HuH-7.5 (cell line): Measurements from ENCODE around the gene STK4.

Experiments used
- DNase-seq: peaks from one replicate; pipeline ENCODE4 v3.0.0; 2011; ENCODE audit warnings: low spot score

STK4 gene

GRCh38 chr20:45087814-45088213 is 121.5 kb downstream of the STK4 start:
- no peak for DNase-seq

DNA sequence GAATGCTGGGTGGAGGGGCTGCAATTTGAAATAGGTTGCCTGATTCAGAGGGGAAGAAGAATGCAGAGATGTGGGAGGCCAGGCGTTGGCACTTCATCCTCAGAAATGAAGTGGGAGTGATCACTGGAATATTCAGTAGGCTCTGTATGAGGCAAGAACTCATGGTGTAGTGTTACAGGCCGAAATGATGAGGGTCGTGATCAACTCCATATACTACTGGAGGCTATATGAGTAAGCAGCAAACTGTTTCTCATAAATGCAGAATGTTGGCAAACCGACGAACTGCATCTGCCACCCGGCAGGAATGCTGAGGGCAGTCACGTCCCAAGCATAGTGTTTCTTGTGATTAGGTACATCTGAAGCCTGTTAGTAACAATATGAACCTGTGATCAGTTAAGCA is 121.9 kb downstream of the STK4 start:
- DNase-seq: no peak

DNA sequence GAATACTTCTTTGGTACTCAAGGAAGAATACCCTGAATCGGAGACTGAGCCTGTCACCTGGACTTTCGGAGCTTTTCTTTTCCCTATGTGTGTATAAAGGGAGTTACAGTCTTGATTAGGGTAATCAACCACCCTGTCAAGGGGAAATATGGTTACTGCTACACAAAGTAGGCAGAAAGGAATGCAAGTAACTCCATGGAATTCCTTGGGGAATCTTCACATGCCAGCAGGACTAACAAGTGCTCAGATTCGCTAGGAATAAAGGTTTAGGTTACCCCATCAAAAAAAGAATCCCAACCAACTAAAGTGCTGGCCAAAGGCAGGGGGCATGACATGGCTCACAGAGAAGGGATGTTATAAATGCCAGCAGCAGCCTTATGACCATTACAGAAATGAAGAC is 124.2 kb downstream of the STK4 start:
- no peak for DNase-seq

DNA sequence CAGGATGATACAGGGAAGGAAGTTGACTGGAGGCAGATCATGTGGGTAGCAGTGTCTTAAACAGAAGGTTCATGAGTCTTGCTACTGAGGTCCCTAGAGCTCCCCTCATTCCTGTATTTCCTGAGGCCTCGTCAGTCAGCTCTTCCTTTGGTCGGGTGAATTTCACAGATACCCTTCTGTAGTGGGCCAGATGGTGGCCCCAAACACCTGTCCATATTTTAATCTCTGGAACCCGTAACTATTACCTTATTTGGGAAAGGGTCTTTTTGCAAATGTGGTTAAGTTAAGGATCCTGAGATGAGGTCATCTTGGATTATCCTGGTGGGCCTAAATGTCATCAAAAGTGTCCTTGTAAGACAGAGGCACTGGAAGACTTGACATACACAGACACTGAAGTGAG is 125.1 kb downstream of the STK4 start:
- DNase-seq: no peak

DNA sequence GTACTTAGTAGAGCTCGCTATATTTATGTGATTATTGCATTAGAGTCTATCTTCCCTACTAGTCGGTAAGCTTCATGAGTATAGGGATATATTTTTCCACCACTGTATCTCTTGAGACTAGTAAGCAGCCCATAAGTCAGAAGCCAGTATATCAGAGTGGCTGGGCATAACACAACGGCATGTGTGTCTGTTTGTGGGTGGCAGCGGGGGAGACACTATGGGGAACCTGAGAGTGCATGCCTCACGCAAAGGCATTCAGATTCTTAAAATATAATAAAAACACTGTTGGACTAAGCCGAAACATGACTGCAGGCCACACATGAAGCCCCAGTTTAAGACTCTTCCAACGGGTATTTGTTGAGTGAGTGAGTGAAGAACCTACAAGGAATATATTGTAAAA is 126.6 kb downstream of the STK4 start:
- no peak for DNase-seq

- no peak for DNase-seq
Observed at GRCh38 chr20:45094201-45094600, 127.9 kb downstream of the STK4 start.

DNA sequence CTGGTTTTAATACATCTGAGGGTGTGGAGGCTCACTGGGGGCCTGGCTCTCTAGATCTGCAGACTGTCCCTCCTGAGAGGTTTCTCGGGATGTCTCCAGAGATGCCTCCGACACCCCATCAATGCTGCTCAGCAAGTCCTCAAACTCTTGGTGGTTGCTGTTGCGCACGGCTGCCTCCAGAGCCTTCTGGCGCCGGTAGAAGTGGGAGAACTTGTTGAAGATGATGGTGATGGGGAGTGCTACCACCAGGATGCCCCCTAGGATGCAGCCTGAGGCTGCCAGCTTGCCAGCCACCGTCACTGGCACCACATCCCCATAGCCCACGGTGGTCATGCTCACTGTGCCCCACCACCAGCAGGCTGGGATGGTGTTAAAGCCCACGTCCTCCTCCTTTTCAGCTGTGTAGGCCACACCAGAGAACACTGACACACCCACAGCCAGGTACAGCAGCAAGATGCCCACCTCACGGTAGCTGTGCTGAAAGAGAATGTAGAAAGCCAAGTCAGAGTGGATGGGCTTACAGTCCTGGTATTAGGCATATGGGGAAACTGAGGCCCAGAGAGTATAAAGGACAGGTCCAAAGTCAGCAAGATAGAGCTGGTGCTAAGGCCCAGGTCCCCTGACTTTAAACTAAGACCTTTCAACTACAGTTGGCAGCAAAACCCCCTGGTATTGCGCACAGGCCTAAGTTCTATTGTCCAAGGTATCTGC is 128.7 kb downstream of the STK4 start:
- no peak for DNase-seq

- peak; percentile 75 for DNase-seq
Observed at GRCh38 chr20:45095805-45096238, 129.5 kb downstream of the STK4 start.

DNA sequence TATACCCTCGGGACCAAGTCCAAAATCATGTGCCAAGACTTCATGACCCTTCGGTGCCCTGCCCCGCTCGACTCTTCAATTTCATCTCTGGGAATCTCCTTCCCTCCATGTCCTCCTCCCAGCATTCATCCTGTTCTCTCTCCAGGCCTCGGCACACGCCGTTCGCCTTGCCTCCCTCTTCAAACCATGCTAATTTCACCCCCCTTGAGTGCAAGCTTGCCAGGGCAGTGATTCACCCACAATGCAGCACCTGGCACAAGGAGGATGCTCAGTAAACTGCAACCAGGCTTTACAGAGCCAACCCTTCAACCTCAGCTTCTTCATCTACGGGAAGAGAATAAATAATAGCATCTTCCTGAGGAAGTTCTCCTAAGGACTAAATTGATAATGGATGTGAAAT is 130.5 kb downstream of the STK4 start:
- no peak for DNase-seq

DNA sequence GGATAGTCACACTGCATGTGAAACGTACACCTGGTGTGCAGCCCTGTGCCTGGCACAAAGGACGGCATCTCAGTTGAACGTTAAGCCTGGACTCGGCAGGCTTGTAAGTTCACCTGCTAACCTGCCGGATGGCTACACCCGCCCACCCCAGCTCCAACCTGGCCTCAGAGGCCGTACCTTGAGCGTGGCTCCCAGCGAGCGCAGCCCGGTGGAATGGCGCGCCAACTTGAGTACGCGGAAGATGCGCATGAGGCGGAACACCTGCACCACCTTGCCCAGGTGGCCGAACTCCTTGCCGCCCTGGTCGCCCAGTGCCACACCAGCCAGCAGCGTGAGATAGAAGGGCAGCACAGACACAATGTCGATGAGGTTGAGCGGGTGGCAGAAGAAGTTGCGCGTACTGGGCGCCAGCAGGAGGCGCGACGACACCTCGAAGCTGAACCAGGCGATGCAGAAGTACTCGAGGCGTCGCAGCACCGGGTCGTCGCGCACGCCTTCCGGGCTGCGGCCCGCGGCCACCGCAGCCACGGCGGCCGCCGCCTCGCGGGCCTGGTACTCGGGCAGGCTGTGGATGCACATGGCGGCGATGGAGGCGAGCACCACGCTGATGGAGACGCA is 131.3 kb downstream of the STK4 start:
- DNase-seq: no peak

- DNase-seq: no peak
Observed at GRCh38 chr20:45098103-45098773, 131.9 kb downstream of the STK4 start.

GRCh38 chr20:45100563-45101245 is 134.4 kb downstream of the STK4 start, which contains the start of gene KCNS1:
Gene KCNS1, minus strand, starts transcription at chr20:45101127. Its CDS starts 1,891 bp downstream, at chr20:45099236.
- DNase-seq: peak; percentile 90

DNA sequence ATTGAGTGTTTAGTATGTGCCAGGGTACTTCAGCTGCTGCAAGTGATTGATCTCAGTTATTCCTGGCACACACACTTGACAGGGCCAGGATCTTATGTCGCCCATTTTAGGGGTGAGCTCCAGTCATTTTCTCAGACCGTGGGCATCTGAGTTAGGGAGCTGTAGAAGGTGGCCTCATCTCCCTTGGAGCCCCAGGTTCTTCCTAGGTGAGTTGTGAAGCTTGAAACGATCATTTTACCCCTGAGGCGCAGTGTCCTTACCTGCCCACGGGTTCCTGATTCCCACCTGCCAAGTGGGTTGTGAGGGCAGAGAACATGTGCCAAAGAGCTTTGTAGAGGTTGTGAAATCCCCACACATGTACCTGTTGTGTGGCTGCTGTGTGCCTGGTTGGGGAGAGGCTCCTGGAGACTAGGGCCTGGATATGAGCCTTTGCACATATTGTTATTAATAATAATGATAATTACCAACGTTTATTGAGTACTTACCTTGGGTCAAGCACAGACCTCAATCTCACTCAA is 135.1 kb downstream of the STK4 start:
- no peak for DNase-seq

- no peak for DNase-seq
Observed at GRCh38 chr20:45103072-45103471, 136.8 kb downstream of the STK4 start.

GRCh38 chr20:45104786-45105185 is 138.5 kb downstream of the STK4 start:
- DNase-seq: no peak

- DNase-seq: no peak
Observed at GRCh38 chr20:45105317-45105716, 139.0 kb downstream of the STK4 start.

GRCh38 chr20:45109634-45110033 is 143.3 kb downstream of the STK4 start:
- DNase-seq: no peak

DNA sequence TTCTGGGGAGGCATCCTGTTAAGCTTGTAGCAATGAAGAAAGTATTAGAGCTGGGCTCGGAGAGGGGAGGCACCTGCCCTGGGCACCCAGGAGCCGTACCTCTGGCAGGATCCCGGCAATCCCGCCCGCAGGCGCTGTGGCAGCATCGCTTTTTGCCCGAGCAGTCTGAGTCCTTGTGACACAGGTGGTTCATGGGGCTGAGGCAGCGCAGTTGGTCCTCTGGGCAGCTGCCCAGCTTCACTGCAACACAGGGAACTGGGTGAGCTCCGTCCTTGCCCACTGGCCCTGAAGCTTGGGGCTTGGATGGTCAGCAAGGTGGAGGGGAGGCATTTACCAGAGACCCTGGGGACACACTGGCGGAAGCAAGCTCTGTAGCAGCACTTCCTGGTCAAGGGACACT is 144.0 kb downstream of the STK4 start:
- DNase-seq: no peak

- no peak for DNase-seq
Observed at GRCh38 chr20:45111285-45111684, 145.0 kb downstream of the STK4 start.

GRCh38 chr20:45111799-45112471 is 145.6 kb downstream of the STK4 start:
- DNase-seq: no peak

- no peak for DNase-seq
Observed at GRCh38 chr20:45112754-45113153, 146.4 kb downstream of the STK4 start.

DNA sequence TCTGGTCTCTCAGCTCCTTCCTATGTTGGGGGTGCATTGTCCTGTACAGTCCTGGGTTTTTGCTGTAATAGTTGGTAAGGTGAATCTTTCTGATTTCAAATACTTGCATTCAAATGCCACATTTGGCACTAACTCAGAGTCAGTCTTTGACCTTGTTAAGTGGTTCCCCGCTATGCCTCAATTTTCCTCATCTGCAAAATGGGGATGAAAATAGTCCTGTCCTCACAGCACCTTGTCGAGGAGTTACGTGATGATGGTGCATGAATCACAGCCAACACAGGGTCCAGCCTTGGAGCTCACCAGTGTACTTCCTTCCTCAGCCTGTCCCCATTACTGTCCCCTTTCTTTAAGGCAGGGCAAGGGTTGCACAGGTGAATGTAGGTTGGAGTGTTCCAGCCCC is 147.6 kb downstream of the STK4 start:
- no peak for DNase-seq
